Stimulated activated CD8-positive, alpha-beta memory T cell treated with anti-CD3 and anti-CD28 coated beads, Interleukin-12 subunit alpha, Interleukin-12 subunit beta, amount 100 ng/mL, for 24 hours (primary cell): ENCODE results near the gene IDE.
A peak's percentile ranks its signal among the peaks of the same experiment; 100 is the strongest.
"Not testable (repeated sequence)": the region's sequence is repeated elsewhere in the genome, so short reads cannot be mapped to it uniquely, and the experiment has no call there.

Experiments
- DNase-seq: peaks from one replicate; pipeline ENCODE4 v3.0.0-alpha.2; 2020; ENCODE audit errors: extremely low read depth

Gene IDE

DNA sequence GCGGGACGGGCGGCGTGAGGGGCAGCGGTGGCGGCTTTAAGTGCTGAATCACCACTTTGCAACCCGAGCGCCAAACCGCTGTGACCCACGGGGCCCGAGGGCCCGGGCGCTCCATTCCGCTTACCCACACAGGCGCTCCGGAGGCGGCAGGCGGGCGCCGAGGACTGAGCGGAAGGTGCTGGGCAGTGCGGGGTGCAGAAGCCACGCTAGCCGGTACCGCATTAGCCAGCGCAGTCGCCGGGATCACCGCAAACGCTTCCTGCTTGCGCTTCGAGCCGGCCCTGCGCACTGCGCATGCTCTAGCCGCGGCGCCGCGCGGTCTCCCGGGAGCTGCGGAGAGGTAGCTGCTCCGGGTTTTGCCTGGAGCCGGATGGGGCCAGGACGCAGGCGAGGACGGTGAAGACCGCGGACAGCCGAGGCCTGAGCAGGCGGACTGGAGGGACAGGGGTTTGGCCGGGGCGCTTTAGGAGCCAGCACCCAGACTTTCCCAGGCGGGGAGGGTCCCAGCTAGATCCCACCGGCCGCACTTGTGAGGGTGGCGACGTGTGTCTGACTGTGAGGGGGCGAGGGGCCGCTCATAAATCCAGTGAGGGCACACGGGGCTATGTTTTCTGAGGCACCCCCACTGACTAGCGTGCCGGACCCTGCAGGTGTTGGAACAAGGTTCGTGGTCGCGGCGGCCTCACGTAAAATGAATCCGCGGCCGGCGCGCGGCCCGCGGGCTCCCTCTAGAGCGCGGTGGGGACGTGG, at the start of gene IDE:
IDE (minus strand) TSS at position 296 of the 750 bp plus-strand sequence; CDS start at position 222, 74 bp downstream.
- peak; percentile 58 for DNase-seq

DNA sequence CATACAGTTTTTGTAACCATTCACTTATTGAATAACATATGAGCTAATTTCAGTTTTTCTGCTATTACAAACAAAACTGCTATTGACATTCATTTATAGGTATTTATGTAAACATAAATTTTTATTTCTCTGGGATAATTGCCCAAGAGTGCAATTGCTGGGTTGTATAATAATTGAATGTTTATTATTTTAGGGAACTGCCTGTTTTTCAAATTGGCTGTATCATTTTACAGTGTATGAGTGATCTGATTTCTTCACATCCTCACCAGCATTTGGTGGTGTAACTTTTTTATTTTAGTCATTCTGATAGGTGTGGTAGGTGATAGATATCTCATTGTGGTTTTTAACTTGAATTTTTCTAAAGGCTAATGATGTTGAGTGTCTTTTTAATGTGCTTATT, 45.5 kb upstream of the IDE start:
- DNase-seq = no peak

DNA sequence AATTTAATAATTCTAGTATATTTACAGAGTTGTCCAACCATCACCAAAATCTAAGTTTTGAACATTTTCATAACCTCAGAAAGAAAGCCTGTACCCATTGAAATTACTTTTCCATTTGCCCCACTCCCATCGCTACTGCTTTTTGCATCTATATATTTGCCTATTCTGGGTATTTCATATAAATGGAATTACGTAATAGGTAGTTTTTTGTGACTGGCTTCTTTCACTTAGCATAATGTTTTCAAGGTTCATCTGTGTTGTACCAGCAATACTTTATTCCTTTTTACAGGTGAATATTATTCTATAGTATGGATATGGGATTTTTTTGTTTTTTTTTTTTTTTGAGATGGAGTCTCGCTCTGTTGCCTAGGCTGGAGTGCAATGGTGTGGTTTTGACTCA, 41.6 kb upstream of the IDE start:
- DNase-seq = no peak

DNA sequence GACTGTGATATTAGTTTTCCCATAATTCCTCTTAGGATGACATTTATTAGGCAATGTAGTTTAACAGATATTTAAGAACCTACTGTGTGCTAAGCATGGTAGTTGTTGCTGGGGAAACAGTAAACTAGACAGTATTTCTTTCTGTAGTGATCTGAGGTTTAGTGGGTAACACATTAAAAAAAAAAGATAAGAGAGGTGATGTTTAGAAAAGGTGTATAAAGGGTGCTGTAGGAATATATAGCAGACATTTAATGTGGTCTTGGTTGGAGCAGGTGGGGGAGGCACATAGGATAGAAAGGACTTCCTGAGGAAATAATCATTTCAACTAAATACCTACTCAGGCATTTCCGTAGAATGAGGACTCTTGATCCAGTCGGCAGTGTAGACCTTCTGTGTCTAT, 30.9 kb upstream of the IDE start:
- no peak for DNase-seq

DNA sequence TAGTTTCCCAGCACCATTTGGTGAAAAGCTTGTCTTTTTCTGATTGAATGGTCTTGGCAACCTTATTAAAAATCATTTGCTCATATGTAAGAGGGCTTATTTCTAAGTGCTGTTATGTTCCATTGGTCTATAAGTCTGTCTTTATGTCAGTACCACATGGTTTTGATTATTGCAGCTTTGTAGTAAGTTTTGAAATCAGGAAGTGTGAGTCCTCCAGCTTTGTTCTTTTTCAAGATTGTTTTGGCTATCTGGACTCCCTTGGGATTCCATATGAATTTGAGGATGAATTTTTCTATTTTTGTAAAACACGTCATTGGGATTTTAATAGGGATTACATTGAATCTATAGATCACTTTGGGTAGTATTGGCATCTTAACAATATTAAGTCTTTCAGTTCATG, 24.4 kb upstream of the IDE start:
- no peak for DNase-seq

DNA sequence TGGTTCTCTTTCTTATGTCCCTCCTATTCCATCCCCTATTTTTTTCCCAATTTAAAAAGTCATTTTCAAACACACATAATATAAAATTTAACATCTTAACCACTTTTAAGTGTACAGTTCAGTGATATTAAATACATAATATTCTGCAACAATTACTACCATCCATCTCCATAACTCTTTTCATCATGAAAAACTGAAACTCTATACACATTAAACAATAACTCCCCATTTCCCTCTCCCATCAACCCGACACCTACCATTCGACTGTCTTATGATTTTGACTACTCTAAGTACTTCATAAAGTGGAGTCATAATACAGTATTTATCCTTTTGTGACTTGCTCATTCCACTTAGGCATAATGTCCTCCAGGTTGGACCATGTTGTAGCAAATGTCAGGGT, 21.6 kb upstream of the IDE start:
- DNase-seq = no peak

DNA sequence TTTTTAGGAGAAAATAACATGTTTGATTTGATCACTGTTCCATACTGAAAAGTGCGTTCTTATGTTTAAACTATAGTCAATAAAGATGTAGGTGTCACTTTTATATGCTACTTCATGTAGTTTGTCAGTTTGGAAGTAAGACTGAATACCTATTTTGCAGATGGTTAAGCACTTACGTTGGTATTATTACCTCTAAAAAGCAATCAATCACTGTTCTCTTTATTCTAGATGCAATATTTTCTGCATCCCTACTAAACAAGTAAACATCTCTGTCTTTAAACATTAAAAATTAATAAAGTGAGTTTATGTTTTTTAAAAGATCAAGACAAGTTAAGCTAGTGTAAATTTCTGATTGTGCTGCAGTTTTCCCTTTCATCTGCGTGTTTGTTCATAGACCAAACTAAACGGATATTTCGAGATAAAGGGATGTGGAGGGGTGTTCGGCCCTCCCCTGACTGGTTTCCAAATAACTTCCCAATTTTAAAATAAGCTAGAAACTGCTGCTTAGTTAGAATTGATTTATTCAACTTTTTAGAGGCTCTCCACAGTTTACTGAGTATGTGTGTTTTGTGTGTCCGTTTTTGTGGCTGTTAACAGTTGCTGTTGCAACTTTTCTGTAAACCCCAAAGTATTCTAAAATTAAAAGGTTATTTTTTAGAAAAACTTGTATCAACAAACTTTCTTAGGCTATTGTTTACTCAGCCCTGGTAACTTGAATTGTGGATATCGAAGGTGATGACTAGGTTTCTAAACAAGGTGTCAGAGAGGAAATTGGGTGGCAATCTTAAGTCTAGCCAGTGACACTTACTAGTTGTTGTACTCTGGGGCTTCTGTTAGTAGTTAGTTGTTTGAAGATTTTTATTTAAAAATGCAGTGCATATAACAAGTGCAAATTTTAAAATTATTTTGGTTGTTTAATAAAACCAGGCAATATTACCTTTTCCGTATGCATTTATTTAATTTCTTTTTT, 20.0 kb upstream of the IDE start:
- DNase-seq = no peak

DNA sequence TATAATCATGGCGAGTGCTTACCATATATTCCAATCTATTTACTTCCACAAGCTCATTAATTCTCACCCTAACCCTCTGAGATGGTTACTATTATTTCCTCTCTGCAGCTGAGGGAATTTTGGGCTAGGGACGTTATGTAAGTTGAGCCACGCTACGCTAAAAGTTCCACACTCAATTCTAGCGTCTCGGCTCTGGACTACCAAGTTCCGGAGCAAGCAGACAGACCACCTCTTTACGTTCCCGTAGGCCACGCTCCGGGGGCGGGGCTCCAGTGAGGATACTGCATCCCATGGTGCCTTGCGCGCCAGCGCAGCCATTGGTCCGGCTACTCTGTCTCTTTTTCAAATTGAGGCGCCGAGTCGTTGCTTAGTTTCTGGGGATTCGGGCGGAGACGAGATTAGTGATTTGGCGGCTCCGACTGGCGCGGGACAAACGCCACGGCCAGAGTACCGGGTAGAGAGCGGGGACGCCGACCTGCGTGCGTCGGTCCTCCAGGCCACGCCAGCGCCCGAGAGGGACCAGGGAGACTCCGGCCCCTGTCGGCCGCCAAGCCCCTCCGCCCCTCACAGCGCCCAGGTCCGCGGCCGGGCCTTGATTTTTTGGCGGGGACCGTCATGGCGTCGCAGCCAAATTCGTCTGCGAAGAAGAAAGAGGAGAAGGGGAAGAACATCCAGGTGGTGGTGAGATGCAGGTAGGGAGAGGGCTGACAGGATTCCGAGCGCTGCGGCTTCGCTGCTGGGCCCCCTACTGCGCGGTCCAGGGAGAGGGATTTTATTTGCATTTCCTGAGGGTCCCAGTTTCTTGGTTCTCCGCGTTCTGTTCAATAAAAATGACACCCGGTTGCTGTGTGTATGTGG, 19.1 kb upstream of the IDE start, which contains the start of gene KIF11:
KIF11 (plus strand) TSS at position 370 of the 858 bp plus-strand sequence; CDS start at position 616, 246 bp downstream.
- peak; percentile 91 for DNase-seq

DNA sequence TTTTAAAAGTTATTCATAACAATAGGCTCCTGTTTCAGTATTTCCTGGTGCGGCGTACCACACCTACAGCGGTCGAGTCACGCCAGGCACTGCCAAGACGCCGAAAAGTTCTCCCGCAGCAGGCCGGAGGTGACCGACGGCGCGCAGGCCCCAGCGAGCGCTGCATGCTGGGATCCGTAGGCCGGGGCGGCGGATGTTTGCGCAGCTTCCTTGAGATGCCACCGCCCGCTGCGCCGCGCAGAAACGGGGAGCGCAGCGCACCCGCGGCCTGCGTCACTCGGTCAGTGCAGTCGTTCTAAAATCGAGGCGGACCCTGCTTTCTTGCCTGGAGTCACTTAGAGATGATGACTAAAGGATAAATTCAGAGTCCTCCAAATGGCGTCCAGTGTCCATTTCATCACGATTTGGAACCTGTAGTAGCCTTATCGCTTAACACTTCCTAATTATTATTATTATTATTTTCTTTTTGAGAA, 17.7 kb upstream of the IDE start:
- peak; percentile 75 for DNase-seq

DNA sequence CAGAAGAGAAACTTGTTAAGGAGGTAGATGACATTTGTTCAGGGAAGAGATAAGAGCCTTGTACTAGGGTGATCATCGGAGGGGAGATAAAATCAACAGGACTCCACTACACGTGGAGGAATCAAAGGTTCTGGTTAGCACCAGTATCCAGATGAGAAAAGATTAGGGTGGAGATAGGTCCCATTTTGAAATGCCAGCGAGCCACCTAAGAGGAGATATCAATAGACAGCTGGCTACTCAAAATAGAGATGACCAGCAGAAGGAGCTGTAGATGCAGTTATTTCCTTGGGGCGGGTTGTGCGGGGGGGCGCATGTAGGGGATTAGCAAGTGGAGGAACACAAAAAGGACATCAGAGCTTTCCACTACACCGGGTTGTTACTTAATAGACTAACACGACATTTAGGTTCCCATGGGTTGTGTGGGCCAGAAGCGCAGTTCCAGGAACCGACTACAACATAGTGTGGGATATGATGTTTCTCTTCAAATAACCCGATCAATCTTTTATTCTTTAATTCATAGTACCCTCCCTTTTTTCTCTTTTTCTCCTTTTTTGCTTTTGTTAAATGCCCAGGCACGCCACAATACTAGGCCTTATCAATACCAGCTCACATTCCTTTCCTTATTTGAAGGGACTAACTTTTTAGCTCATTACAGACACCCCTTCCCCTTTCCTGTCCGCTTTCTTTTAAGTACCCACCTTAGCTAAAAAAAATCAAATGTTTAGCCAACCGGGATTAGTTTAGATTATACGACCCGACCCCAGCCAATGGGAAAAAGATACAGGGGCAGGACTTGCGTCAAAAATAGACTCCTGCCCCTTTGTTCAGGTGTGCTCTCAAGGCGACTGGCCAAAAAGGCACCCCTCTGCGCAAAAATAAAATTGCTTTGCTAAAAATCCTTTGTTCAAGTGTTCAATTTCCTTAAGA, 17.0 kb upstream of the IDE start:
- DNase-seq = no peak

DNA sequence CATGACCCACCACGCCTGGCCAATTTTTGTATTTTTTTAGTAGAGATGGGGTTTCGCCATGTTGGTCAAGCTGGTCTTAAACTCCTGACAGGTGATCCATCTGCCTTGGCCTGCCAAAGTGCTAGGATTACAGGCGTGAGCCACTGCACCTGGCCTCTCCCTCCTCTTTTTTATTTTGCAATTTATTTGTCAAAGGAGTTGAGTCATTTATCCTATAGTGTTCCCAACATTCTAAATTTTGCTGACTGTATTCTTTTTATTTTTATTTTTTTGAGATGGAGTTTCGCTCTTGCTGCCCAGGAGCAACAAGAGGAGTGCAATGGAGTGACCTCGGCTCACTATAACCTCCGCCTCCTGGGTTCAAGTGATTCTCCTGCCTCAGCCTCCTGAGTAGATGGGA, 8.5 kb upstream of the IDE start:
- DNase-seq = not testable (repeated sequence)

DNA sequence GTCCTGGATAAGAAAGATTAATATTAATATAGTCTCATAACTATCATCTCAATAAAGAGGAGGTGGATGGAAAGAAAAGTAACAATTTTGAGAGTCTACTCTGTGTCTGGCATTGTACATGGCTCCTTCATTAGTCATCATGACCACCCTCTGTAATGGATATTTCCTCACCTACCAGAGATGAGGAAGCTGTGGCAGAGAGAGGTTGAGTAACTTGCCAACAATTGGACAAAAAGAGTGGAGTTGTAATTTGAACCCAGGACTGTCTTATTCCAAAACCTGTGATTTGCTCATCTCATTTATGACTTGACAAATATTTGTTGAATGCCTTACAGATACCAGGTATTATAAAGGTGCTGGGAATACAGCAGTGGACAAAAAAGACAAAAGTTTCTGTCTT, 2.1 kb upstream of the IDE start:
- no peak for DNase-seq

DNA sequence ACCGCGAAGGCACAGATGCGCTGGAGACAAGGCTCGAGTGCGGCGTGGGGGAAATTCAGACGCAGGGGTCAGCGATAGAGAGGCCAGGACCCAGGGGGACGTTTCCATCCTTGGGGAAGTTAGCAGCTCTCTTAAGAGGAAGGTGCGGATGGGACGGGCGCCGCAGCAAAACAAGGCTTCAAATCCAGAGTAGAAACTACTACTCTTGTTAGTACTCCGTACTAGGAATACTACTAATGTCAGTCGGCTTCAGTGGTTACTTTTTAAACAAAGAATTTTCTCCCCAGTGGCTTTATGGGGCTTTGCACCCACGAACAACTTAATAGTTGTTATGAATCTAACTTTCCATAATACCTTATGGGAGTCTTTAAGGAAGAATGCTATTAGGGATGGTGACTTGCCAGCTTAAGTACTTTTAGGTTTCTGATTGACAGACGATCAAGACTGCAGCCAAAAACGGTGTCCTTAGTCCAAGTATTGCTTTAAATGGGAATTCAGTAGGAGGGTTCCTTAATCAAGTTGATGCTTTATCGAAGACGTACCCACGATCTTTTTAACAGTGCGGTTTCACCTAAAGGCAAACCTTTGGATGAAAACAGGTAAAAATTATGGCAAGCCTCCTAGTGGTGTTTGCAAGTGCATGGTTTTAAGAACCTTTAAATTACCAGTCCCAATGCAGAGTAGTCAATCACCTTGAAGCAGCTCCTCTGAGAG, 812 bp upstream of the IDE start:
- no peak for DNase-seq

DNA sequence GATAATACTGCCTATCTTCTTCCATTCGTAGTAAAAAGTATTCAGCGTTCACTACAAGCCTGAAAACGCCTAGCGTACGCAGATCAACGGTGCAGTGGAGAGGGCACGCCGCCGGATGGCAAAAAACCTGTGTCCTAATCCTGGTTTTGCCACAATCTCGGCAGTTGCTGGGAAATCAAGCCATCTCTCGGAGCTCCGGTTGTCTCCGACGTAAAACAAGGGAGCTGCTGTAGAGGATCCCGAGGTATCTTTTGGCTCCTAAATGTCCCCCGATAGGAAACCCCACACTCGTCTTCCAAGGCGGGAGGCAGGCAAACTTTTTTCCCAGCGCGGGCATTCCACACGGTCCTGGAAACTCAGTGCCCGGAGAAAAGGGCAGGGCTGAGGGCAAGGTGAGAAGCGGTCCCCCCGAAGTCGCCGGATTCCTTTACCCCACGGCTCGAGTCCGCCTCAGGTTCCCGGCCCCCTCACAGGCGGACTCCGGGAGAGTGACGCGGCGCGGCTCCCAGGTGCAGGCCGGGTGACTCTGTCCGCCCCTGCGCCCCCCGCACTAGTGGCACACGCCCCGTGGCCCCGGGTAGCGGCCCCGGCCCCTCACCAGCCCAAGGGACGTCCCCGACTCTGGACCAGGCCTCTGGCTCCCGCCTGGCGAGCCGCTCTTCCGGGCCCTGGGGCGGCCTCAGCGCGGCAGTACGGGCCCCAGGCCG, 649 bp downstream of the IDE start:
- no peak for DNase-seq

DNA sequence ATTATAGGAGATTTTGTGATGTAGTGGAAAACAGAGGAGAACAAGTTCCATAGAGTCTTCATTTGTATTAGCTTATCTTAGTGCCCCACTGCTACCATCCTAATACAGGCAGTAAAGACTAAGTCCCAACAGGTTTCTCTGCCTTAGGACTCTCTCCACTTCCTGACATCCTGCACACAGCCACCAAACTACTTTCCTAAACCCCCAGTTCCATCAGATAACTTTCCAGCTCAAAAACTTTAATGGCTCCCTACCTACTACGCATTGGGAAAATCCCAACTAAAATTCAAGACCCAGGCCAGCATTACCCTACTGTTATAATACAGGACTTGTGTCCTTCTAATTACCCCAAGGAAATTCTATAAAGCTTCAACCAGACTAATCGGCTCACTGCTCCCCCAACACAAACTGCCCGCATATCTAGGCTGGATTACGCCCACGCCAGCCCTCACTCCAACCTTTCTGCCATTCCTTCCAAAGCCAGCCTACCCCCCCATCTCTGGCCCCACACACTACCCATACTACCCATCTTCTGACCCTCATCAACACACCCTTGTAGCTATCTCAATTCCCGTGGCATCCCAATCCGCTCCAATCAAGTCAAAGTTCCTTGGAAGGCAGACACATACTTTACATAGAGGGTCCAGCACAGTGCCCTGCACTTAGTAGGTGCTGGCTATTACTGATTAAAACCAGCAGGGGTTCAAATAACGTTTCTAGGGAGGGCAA, 1.4 kb downstream of the IDE start:
- DNase-seq = no peak

DNA sequence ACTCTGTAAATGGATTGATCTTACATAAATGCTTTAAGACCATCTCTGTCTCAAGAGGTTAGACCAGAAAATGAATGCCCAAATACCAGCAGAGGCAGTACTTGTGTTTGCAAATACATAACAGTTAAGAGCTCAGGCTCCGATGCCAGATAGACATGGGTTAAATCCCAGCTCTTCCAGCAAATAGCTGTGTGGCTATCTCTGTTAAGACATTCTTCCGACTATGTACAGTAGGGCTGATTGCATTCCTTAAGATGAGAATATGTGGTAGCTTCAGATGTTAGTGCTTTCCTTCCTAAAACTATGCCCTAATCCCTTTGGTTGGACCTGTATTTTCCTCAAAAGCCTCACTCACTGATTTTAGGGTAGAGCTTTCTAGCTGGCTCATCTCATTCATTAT, 2.2 kb downstream of the IDE start:
- no peak for DNase-seq

DNA sequence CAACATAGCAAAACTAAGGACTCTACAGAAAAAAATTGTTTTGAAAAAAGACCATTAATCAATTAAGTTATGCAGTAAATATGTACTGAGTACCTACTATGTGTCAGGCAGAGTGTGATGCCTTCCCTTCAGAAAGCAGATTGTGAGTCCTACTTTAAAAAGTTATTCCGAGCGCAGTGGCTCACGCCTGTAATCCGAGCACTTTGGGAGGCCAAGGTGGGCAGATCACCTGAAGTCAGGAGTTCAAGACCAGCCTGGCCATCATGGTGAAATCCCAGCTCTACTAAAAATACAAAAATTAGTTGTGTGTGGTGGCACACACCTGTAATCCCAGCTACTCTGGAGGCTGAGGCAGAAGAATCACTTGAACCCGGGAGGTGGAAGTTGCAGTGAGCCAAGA, 4.2 kb downstream of the IDE start:
- DNase-seq = not testable (repeated sequence)

DNA sequence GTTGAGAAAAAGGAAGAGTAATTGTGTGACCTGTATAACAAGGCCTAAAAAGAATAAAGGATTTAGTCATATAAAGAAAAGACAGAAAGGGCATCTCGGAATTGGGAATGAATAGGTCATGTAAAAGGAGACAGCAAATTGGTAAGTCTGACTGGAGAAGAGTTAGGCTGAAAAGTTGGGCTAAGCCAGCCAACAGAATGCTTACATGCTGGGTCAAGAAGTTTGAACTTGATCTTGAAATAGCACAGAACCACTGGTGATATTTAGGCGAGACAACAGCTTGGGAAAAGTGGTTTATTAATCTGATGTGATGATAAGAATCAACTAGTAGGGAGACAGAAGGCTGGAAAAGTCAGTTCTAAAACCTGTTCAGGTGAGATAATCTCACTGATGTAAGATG, 4.8 kb downstream of the IDE start:
- DNase-seq = no peak
